ENCODE measurements around the gene SGPL1. TPM values are rescaled to one million over a fixed set of nuclear protein-coding genes. Genes with fewer than 3 reads are reported as not detected.

Gene SGPL1
- total RNA-seq, 1 experiment from 2014 or later: 69.4 TPM

DNA sequence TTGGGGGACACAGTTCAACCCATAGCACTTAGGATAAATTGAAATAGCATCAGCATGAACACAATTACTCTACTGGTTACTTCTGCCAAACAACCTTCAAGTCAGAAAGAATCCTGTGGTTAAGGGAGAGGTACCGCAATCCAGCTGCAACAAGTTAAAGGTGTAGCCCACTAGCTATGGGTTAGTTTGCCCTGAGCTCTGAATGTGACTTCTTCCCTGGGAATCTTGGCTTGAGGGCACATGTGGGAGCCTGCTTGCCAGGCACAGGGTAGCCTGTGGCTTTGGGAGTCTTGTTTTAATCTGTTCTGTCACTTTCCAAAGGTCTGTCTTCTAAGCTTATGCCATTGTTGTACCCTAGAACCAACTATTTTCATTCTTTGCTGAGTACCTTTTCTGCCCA, 8.9 kb upstream of the SGPL1 start:
- BruUV-seq (replicated peaks): no TSS peak
- no peak overlapping the region for H3K4me2 ChIP-seq (ENCODE audit: low read length)
- CTCF ChIA-PET: no interaction called here

More for the DNA sequence above, 8.9 kb upstream of the SGPL1 start:
- H3K4me1 ChIP-seq (ENCODE audit: control insufficient read depth in 1 of 2, insufficient read depth in 2 of 2, low read length in 2 of 2): peaks cover 0 to 8% of the 10 kb centered on the region in 2 experiments; a peak in 1 of 4 replicates
- no peak for TF ChIP-seq ELF1 (IDR thresholded peaks at IDR 0.05; ENCODE audit: borderline replicate concordance, low read depth)
- no peak for TF ChIP-seq SP1 (IDR thresholded peaks at IDR 0.05; ENCODE audit: low read depth)
- no peak for TF ChIP-seq ZFX (IDR thresholded peaks at IDR 0.05)
- TF ChIP-seq RAD21 (IDR thresholded peaks at IDR 0.05; ENCODE audit: low read depth): no peak
- TF ChIP-seq SIN3A (IDR thresholded peaks at IDR 0.05; ENCODE audit: low read depth): no peak
- TF ChIP-seq TCF7L2 (IDR thresholded peaks at IDR 0.05; ENCODE audit: borderline replicate concordance, extremely low read depth, insufficient read depth, insufficient read length): no peak
- TF ChIP-seq JUND (IDR thresholded peaks at IDR 0.05): no peak
- no peak for TF ChIP-seq POLR2AphosphoS5 (IDR thresholded peaks at IDR 0.05; ENCODE audit: low read depth, low read length)
- TF ChIP-seq, protein P1, sequence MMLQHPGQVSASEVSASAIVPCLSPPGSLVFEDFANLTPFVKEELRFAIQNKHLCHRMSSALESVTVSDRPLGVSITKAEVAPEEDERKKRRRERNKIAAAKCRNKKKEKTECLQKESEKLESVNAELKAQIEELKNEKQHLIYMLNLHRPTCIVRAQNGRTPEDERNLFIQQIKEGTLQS (IDR thresholded peaks at IDR 0.05): no peak
- TF ChIP-seq, protein P2, sequence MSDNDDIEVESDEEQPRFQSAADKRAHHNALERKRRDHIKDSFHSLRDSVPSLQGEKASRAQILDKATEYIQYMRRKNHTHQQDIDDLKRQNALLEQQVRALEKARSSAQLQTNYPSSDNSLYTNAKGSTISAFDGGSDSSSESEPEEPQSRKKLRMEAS (IDR thresholded peaks at IDR 0.05): no peak
- TF ChIP-seq, protein P3, sequence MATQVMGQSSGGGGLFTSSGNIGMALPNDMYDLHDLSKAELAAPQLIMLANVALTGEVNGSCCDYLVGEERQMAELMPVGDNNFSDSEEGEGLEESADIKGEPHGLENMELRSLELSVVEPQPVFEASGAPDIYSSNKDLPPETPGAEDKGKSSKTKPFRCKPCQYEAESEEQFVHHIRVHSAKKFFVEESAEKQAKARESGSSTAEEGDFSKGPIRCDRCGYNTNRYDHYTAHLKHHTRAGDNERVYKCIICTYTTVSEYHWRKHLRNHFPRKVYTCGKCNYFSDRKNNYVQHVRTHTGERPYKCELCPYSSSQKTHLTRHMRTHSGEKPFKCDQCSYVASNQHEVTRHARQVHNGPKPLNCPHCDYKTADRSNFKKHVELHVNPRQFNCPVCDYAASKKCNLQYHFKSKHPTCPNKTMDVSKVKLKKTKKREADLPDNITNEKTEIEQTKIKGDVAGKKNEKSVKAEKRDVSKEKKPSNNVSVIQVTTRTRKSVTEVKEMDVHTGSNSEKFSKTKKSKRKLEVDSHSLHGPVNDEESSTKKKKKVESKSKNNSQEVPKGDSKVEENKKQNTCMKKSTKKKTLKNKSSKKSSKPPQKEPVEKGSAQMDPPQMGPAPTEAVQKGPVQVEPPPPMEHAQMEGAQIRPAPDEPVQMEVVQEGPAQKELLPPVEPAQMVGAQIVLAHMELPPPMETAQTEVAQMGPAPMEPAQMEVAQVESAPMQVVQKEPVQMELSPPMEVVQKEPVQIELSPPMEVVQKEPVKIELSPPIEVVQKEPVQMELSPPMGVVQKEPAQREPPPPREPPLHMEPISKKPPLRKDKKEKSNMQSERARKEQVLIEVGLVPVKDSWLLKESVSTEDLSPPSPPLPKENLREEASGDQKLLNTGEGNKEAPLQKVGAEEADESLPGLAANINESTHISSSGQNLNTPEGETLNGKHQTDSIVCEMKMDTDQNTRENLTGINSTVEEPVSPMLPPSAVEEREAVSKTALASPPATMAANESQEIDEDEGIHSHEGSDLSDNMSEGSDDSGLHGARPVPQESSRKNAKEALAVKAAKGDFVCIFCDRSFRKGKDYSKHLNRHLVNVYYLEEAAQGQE (IDR thresholded peaks at IDR 0.05; ENCODE audit: low read depth): no peak
- no peak for TF ChIP-seq CEBPB (IDR thresholded peaks at IDR 0.05; ENCODE audit: low read depth)
- no peak for TF ChIP-seq EZH2phosphoT487 (IDR thresholded peaks at IDR 0.05; ENCODE audit: borderline replicate concordance)
- TF ChIP-seq, protein P4, sequence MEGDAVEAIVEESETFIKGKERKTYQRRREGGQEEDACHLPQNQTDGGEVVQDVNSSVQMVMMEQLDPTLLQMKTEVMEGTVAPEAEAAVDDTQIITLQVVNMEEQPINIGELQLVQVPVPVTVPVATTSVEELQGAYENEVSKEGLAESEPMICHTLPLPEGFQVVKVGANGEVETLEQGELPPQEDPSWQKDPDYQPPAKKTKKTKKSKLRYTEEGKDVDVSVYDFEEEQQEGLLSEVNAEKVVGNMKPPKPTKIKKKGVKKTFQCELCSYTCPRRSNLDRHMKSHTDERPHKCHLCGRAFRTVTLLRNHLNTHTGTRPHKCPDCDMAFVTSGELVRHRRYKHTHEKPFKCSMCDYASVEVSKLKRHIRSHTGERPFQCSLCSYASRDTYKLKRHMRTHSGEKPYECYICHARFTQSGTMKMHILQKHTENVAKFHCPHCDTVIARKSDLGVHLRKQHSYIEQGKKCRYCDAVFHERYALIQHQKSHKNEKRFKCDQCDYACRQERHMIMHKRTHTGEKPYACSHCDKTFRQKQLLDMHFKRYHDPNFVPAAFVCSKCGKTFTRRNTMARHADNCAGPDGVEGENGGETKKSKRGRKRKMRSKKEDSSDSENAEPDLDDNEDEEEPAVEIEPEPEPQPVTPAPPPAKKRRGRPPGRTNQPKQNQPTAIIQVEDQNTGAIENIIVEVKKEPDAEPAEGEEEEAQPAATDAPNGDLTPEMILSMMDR (IDR thresholded peaks at IDR 0.05 in 2 of 3, conservative IDR thresholded peaks at IDR 0.05 in 1 of 3; ENCODE audit: borderline replicate concordance in 1 of 3, insufficient read depth in 1 of 3, low read depth in 2 of 3, low read length in 2 of 3): no peak
- TF ChIP-seq SRF (IDR thresholded peaks at IDR 0.05; ENCODE audit: low read depth): no peak
- TF ChIP-seq, protein P5, sequence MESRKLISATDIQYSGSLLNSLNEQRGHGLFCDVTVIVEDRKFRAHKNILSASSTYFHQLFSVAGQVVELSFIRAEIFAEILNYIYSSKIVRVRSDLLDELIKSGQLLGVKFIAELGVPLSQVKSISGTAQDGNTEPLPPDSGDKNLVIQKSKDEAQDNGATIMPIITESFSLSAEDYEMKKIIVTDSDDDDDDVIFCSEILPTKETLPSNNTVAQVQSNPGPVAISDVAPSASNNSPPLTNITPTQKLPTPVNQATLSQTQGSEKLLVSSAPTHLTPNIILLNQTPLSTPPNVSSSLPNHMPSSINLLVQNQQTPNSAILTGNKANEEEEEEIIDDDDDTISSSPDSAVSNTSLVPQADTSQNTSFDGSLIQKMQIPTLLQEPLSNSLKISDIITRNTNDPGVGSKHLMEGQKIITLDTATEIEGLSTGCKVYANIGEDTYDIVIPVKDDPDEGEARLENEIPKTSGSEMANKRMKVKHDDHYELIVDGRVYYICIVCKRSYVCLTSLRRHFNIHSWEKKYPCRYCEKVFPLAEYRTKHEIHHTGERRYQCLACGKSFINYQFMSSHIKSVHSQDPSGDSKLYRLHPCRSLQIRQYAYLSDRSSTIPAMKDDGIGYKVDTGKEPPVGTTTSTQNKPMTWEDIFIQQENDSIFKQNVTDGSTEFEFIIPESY (IDR thresholded peaks at IDR 0.05; ENCODE audit: extremely low read depth, insufficient replicate concordance, low read length): no peak
- no peak for TF ChIP-seq EGR1 (IDR thresholded peaks at IDR 0.05; ENCODE audit: low read depth)
- TF ChIP-seq FOSL1 (IDR thresholded peaks at IDR 0.05; ENCODE audit: low read depth): no peak
- TF ChIP-seq ZNF274 (IDR thresholded peaks at IDR 0.05; ENCODE audit: low read depth, low read length): no peak
- no peaks in the 10 kb centered on the region for H4K20me1 ChIP-seq (ENCODE audit: insufficient read depth)
- no peaks in the 10 kb centered on the region for H3K36me3 ChIP-seq (ENCODE audit: control insufficient read depth in 1 of 2, insufficient read depth in 2 of 2, low read length in 2 of 2)
- H2AFZ ChIP-seq (ENCODE audit: low read depth, low read length, poor library complexity, severe bottlenecking): no peak overlapping the region
- no peaks in the 10 kb centered on the region for H3K79me2 ChIP-seq (ENCODE audit: insufficient read depth, low read length)
- POLR2A ChIA-PET: no interaction called here
- ATAC-seq (no peak), DNase-seq (ENCODE audit: low read depth, low spot score) (no peak)
- intact Hi-C loops (cut with micrococcal nuclease): no loop called here
- H3K9me2 ChIP-seq (ENCODE audit: insufficient read depth): no peaks in the 10 kb centered on the region
- no peaks in the 10 kb centered on the region for H3K9me3 ChIP-seq (ENCODE audit: control insufficient read depth in 1 of 2, insufficient read depth in 1 of 2, low read depth in 1 of 2, low read length in 2 of 2)
- no peak overlapping the region for H3K27ac ChIP-seq (ENCODE audit: low read depth, low read length)
- RAD21 ChIA-PET (ENCODE audit: low non-redundant PET in 1 of 2, low total read pairs in 2 of 2, uncharacterized antibody in 2 of 2, unreplicated experiment in 2 of 2): no interaction called here
- H3K9ac ChIP-seq (ENCODE audit: low read length): no peak overlapping the region
- no peaks in the 10 kb centered on the region for H3K27me3 ChIP-seq (ENCODE audit: insufficient read depth, low read length)
- H3K4me3 ChIP-seq (replicated peaks in 1 of 2; ENCODE audit: low read depth in 1 of 2, low read length in 2 of 2): no peak overlapping the region

All from HCT116 (cell line).